HUES6 (cell line): ENCODE measurements around the gene SEZ6.

Source experiments
- H3K27ac ChIP-seq: 2 replicates; pipeline ENCODE4 v1.7.0; 2013; ENCODE audit warnings: low read depth, mild to moderate bottlenecking, low read length, inconsistent platforms
- H3K27me3 ChIP-seq: 2 replicates; pipeline ENCODE4 v1.6.1; 2013; ENCODE audit warnings: low read length; ENCODE audit not compliant: control insufficient read depth, insufficient read depth
- H3K36me3 ChIP-seq: 2 replicates; pipeline ENCODE4 v1.6.1; 2013; ENCODE audit warnings: low read length; ENCODE audit not compliant: control insufficient read depth, insufficient read depth
- H3K4me1 ChIP-seq: 2 replicates; pipeline ENCODE4 v1.6.1; 2013; ENCODE audit warnings: low read length; ENCODE audit not compliant: control insufficient read depth, insufficient read depth
- H3K4me3 ChIP-seq: 2 replicates; pipeline ENCODE4 v1.5.1; 2013; ENCODE audit warnings: low read depth, low read length
- H3K9ac ChIP-seq: one replicate; pipeline ENCODE4 v1.6.1; 2013; ENCODE audit warnings: mild to moderate bottlenecking, low read length
- H3K9me3 ChIP-seq: 2 replicates; pipeline ENCODE4 v1.6.1; 2013; ENCODE audit warnings: low read depth, low read length; ENCODE audit not compliant: control insufficient read depth, insufficient read depth

Gene SEZ6

GRCh38 chr17:28973425-28973824 lies 32.4 kb downstream of the SEZ6 start:
- Histone ChIP-seq H3K27me3 (peaks cover 21% of the 10 kb centered on the region; the same call in 1 of the 2 replicates), H3K4me1 (peaks cover 43% of the 10 kb centered on the region), H3K9ac (no peak overlapping the region), H3K36me3 (no peaks in the 10 kb centered on the region), H3K27ac (no peak overlapping the region), H3K9me3 (no peaks in the 10 kb centered on the region), H3K4me3 (no peak overlapping the region)

GRCh38 chr17:28972437-28972836 lies 33.4 kb downstream of the SEZ6 start:
- peaks cover 11% of the 10 kb centered on the region; the same call in 1 of the 2 replicates for H3K27me3 ChIP-seq
- H3K36me3 ChIP-seq: no peaks in the 10 kb centered on the region
- H3K27ac ChIP-seq: no peak overlapping the region
- no peak overlapping the region for H3K9ac ChIP-seq
- no peaks in the 10 kb centered on the region for H3K9me3 ChIP-seq
- peaks cover 52% of the 10 kb centered on the region for H3K4me1 ChIP-seq
- H3K4me3 ChIP-seq: no peak overlapping the region

DNA sequence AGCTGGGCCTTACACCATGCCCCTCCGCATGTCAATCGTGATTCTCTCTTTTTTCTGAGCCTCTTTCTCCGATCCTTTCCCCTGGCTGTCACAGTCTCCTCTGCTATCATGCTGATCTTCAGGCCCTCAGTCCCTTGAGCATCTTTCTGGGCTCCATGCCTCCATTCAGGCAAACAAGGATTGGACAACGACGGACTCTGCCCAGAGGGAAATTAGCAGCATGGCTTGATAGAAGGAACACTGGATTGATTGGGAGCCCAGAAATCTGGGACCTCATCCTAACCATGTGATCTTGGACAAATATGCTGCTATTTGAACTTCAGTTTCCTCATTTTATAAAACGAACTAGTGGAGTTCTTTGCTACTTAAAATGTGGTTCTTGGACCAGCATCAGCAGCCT lies 35.0 kb downstream of the SEZ6 start:
- no peaks in the 10 kb centered on the region for H3K9me3 ChIP-seq
- no peak overlapping the region for H3K9ac ChIP-seq
- no peaks in the 10 kb centered on the region for H3K36me3 ChIP-seq
- no peak overlapping the region for H3K27ac ChIP-seq
- H3K4me1 ChIP-seq: peaks cover 52% of the 10 kb centered on the region
- 0 out of 2 replicates have a peak, but pooled peaks cover 3% of the 10 kb centered on the region for H3K27me3 ChIP-seq
- H3K4me3 ChIP-seq: no peak overlapping the region

DNA sequence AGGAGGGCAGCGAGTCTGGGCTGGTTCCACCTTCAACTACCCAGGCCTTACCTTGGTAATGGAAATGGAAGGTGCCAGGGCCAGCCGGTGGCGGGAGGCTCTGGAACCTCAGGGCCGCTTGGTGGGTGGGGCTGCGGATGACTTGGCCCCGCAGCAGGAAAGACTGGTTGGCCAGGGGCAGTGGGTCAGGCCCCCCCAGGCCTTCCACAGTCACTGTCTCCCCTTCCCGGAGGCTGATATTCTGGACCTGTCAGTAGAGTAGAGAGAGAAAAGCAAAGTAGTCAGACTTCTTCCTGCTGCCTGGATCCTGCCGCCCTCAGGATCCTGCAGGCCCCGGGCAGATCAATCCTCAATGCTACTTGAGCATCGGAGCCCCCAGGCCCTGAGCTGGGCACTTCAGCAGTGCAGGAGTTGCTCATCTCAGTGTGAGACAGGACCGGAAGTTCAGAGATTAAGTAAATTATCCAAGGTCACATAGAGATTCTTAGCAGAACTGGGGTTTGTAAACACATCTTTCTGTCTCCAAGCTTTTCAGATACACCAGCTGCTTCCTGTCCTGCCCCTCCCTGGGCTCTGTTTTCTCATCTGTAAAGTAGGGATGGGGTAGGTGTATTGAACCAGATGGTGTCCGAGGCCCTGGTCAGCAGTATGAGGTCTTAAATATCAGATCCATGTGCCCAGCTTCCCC lies 36.0 kb downstream of the SEZ6 start:
- Histone ChIP-seq H3K4me1 (peaks cover 52% of the 10 kb centered on the region), H3K9ac (no peak overlapping the region), H3K4me3 (no peak overlapping the region), H3K36me3 (no peaks in the 10 kb centered on the region), H3K27ac (no peak overlapping the region), H3K9me3 (no peaks in the 10 kb centered on the region), H3K27me3 (0 out of 2 replicates have a peak, but pooled peaks cover 3% of the 10 kb centered on the region)

DNA sequence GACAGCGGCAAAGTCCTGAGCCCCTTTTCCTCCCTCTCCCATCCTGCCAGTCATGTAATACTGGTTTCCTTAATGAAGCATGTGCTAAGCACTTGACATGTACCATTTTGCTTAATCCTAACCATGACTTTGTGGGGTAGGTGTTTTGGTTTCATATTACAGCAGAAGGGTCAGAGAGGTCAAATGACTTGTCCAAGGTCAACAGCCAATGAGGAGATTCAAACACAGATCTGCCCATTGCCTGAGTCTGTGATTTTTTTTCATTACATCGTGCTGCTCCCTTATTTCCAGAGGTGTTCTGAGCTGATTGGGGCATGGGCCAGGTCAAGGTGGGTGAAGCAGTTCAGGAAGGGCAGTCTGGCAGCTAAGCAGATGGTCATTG lies 36.9 kb downstream of the SEZ6 start:
- no peak overlapping the region for H3K4me3 ChIP-seq
- 0 out of 2 replicates have a peak, but pooled peaks cover 2% of the 10 kb centered on the region for H3K27me3 ChIP-seq
- no peak overlapping the region for H3K9ac ChIP-seq
- H3K36me3 ChIP-seq: no peaks in the 10 kb centered on the region
- no peaks in the 10 kb centered on the region for H3K9me3 ChIP-seq
- no peak overlapping the region for H3K27ac ChIP-seq
- H3K4me1 ChIP-seq: peaks cover 52% of the 10 kb centered on the region

- H3K27ac ChIP-seq: no peak overlapping the region
- H3K9ac ChIP-seq: no peak overlapping the region
- H3K4me3 ChIP-seq: no peak overlapping the region
- no peaks in the 10 kb centered on the region for H3K9me3 ChIP-seq
- no peaks in the 10 kb centered on the region for H3K27me3 ChIP-seq
- peaks cover 52% of the 10 kb centered on the region for H3K4me1 ChIP-seq
- H3K36me3 ChIP-seq: no peaks in the 10 kb centered on the region
These were observed 37.5 kb downstream of the SEZ6 start for GRCh38 chr17:28968231-28968913.

DNA sequence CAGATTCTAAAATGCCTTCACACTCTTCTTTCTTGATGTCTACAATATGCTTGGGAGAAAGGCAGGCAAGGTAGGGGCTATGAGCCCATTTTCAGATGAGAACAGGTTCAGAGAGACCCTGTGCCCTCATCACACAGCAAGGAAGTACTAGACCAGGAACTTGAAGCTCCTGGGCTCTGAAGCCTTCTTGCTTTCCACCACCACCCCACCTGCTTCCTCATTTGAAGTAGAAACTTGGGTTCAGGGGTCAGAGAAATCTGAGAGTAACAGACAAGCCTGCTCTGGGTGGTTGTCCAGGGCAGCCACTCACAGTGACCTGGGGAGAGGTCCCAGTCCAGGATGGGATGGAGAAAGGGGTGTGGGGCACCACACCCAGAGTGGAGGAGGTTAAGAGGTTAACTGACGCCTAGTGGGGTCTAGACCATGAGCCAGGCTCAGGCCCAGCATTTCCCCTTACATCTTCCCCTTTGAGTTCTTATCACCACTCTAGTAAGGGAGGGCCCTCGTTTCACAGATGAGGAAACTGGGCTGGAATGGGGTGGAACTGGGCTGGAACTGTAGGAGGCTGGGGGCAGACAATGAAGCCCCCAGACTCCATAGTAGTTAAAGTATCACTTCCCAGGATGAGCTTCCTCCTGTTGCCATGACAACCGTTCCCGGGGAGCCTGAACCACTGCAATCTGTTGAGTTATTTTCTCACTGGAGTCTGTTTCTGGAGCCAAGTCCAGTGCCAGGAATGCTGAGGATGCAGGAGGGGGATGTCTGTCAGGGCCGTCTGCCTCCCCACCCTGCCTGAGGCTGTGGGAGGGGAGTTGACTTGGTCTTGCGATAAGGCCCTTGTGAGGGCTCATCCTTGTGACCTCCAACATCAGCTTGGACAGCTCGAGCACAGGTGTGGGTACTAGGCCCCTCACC lies 38.4 kb downstream of the SEZ6 start:
- H3K36me3 ChIP-seq: no peaks in the 10 kb centered on the region
- H3K27me3 ChIP-seq: no peaks in the 10 kb centered on the region
- no peak overlapping the region for H3K27ac ChIP-seq
- no peak overlapping the region for H3K4me3 ChIP-seq
- no peak overlapping the region for H3K9ac ChIP-seq
- H3K9me3 ChIP-seq: no peaks in the 10 kb centered on the region
- H3K4me1 ChIP-seq: peaks cover 44% of the 10 kb centered on the region

GRCh38 chr17:28963841-28964240 lies 42.0 kb downstream of the SEZ6 start:
- H3K9ac ChIP-seq: no peak overlapping the region
- peaks cover 13% of the 10 kb centered on the region for H3K4me1 ChIP-seq
- H3K27ac ChIP-seq: no peak overlapping the region
- H3K36me3 ChIP-seq: no peaks in the 10 kb centered on the region
- no peaks in the 10 kb centered on the region for H3K27me3 ChIP-seq
- H3K4me3 ChIP-seq: no peak overlapping the region
- no peaks in the 10 kb centered on the region for H3K9me3 ChIP-seq

DNA sequence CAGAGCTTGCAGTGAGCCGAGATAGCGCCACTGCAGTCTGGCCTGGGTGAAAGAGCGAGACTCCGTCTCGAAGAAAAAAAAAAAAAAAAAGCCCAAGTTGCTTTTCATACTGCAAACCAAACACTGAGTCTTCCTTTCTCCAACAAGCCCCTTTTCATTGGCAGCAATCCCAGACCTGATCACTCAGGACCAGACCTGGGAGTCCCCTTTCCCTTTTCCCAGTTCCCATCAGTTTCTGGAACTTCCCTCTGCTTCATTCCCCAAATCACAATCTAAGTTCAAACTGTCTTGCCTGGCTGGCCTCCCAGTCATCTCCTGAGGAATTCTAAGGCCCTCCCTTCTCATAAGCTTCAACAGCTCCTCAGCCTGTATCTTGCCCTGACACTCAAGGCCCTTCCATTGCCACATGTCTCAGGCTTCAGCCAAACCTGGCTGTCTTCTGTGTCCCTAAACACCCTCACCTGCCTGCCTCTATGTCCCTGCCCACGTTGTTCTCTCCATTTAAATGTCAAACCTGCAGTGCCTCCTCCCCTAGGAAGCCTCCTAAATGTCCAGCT lies 42.7 kb downstream of the SEZ6 start:
- Histone ChIP-seq H3K9me3 (no peaks in the 10 kb centered on the region), H3K4me1 (peaks cover 6% of the 10 kb centered on the region), H3K36me3 (no peaks in the 10 kb centered on the region), H3K4me3 (no peak overlapping the region), H3K27ac (no peak overlapping the region), H3K9ac (no peak overlapping the region), H3K27me3 (no peaks in the 10 kb centered on the region)

DNA sequence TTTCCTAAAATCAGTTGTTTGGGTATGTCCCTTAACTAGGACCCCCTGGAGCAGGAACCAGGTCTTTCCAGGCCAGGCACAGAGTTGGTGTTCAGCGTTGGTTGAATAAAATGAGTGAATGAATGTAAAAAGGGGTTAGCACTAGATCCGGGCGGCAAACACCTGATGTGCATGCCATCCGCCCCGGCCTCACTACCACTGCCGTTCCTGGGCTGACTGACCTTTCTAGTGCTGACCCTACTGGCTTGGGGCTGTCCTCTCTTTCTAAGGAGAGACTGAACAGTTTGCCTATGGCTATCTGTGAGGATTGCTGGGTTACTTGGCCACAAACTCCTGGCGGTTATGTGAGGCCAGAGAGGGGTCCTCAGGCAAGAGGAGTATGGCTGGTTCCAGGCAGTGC lies 44.4 kb downstream of the SEZ6 start:
- Histone ChIP-seq H3K9me3 (no peaks in the 10 kb centered on the region), H3K27me3 (no peaks in the 10 kb centered on the region), H3K27ac (no peak overlapping the region), H3K9ac (no peak overlapping the region), H3K4me3 (no peak overlapping the region), H3K4me1 (peaks cover 3% of the 10 kb centered on the region; the same call in 1 of the 2 replicates), H3K36me3 (no peaks in the 10 kb centered on the region)
